Mucosa of descending colon (tissue), 3 donors: Measurements from ENCODE around the gene LRRC4B. TPM values are rescaled to one million over a fixed set of nuclear protein-coding genes. Genes with fewer than 3 reads are reported as not detected.

Experiments used
- ATAC-seq: fragments of 200-7000 bp; cut with Tn5 transposase; one replicate; pipeline ENCODE4 v1.9.1; 2020; ENCODE audit warnings: mild to moderate bottlenecking, moderate library complexity
- DNase-seq, 3 donors: peaks; one replicate each; pipeline ENCODE4 v3.0.0-alpha.2; 2020
- H3K36me3 ChIP-seq: fragments of 200-600 bp; one replicate; pipeline ENCODE4 v1.8.0; 2021; ENCODE audit warnings: low read depth, mild to moderate bottlenecking
- H3K4me1 ChIP-seq: fragments of 200-600 bp; one replicate; pipeline ENCODE4 v1.8.0; 2021; ENCODE audit warnings: low read depth, mild to moderate bottlenecking
- H3K4me3 ChIP-seq: fragments of 200-600 bp; one replicate; pipeline ENCODE4 v1.8.0; 2021; ENCODE audit warnings: mild to moderate bottlenecking
- H3K9me3 ChIP-seq: fragments of 200-600 bp; one replicate; pipeline ENCODE4 v1.8.0; 2021; ENCODE audit warnings: mild to moderate bottlenecking
- CTCF ChIP-seq: fragments of 200-600 bp; IDR thresholded peaks from one replicate; pipeline ENCODE4 v1.8.0; 2022; ENCODE audit warnings: antibody characterized with exemption, mild to moderate bottlenecking
- intact Hi-C, 2 donors: fragments of 100-400 bp; cut with DNase I in 1 of 2; cut with micrococcal nuclease in 1 of 2; formaldehyde crosslinking; loops; one replicate each; pipeline versions ENCODE4 v1.11.0 to v1.11.1; 2022; cut with DNase I, micrococcal nuclease
- total RNA-seq, 3 donors: library from RNA; stranded (reverse); fragmentation: NEBNext Ultra II Directional in 2 of 3; extraction: Animal tissue kit (Norgen Biotek cat#: 25700) in 2 of 3; gene quantifications; one replicate each; pipeline versions ENCODE4 v1.2.1 to v1.2.4, GENCODE V29; 2021 to 2023
- donor health status: DM: no; HTN: no; CAD: no; lungs with moderate emphysema.
- donor health status: DM: no; HTN: no; CAD: no.
- donor health status: DM: no; HTN: yes; CAD: no.

The LRRC4B gene
- total RNA-seq, 3 donors from 2014 or later = 0.52 to 4.8 (median 1.3) TPM

DNA sequence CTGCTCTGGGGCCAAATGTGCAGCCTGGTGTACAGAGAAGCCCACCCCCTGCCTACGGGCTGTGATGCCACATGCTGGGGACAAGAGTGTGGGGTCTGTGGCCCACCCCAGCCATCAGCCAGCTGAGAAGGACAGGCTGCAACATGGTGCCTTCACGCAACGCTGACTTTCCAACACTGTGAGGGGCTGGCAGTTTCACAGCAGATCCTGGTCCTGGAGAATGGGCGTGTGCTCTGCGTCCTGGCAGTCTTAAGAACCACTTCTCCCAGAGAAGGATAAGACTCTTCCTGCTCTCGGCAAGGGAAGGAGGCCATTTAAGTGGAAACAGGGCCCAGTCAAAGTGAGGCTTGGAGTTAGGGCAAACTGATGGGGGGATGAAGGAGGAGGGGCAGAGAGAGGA lies 4.6 kb downstream of the LRRC4B start:
- H3K9me3 ChIP-seq = no peaks in the 10 kb centered on the region
- H3K4me1 ChIP-seq = no peaks in the 10 kb centered on the region
- TF ChIP-seq CTCF = no peak
- intact Hi-C loops = no loop called here
- DNase-seq (no peak), ATAC-seq (no peak)
- no peaks in the 10 kb centered on the region for H3K36me3 ChIP-seq
- H3K4me3 ChIP-seq = no peak overlapping the region

DNA sequence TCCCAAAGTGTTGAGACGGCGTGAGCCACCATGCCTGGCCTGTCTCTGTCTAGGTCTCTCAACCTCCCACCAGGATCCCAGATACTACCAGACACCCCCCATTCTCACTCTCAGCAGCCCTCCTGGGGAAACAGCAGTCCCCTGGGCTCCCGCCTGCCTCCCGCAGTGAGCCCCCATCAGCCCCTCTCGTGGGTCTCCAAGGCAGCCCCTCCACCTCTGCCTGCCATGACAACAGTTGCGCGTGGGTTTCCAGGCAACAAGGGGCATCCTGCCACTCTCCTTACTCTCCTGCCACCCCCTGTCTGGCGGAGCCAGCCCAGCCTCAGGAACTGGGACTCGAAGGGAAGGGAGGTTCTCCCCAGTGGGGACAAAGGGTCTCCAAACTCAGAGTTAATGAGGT lies 5.2 kb downstream of the LRRC4B start:
- Histone ChIP-seq H3K9me3 (no peaks in the 10 kb centered on the region), H3K4me1 (no peaks in the 10 kb centered on the region), H3K36me3 (no peaks in the 10 kb centered on the region), H3K4me3 (no peak overlapping the region)
- DNase-seq (no peak), ATAC-seq (no peak)
- TF ChIP-seq CTCF = no peak
- intact Hi-C loops = no loop called here

- Histone ChIP-seq H3K4me3 (no peak overlapping the region), H3K4me1 (no peaks in the 10 kb centered on the region), H3K36me3 (no peaks in the 10 kb centered on the region), H3K9me3 (no peaks in the 10 kb centered on the region)
- no peak for DNase-seq
- intact Hi-C loops = no loop called here
- TF ChIP-seq CTCF = no peak
- no peak for ATAC-seq
Observed at GRCh38 chr19:50562329-50562728, 5.9 kb downstream of the LRRC4B start.

GRCh38 chr19:50559636-50560035 lies 8.6 kb downstream of the LRRC4B start:
- Histone ChIP-seq H3K4me3 (no peak overlapping the region), H3K36me3 (no peaks in the 10 kb centered on the region), H3K9me3 (no peaks in the 10 kb centered on the region), H3K4me1 (peaks cover 8% of the 10 kb centered on the region)
- ATAC-seq (no peak), DNase-seq (no peak)
- intact Hi-C loops = no loop called here
- no peak for TF ChIP-seq CTCF

- Histone ChIP-seq H3K4me1 (peaks cover 8% of the 10 kb centered on the region), H3K4me3 (no peak overlapping the region), H3K9me3 (no peaks in the 10 kb centered on the region), H3K36me3 (no peaks in the 10 kb centered on the region)
- ATAC-seq (no peak), DNase-seq (no peak)
- intact Hi-C loops = no loop called here
- no peak for TF ChIP-seq CTCF
Observed at GRCh38 chr19:50558449-50558848, 9.8 kb downstream of the LRRC4B start.

DNA sequence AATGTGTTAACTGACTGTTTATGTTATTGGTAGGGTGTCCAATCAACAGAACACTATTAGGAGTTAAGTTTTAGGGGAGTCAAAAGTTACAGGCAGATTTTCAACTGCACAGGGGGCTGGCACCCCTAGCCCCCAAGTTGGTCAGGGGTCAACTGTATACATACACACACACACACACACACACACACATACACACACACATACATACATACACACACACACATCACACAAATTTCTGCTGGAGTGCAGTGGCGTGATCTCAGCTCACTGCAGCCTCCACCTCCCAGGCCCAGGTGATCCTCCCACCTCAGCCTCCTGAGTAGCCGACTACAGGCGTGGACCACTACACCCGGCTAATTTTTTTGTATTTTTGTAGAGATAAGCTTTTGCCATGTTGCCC lies 10.2 kb downstream of the LRRC4B start:
- intact Hi-C loops = no loop called here
- no peak for DNase-seq
- no peaks in the 10 kb centered on the region for H3K36me3 ChIP-seq
- no peak for ATAC-seq
- TF ChIP-seq CTCF = no peak
- H3K4me1 ChIP-seq = peaks cover 8% of the 10 kb centered on the region
- H3K9me3 ChIP-seq = no peaks in the 10 kb centered on the region
- H3K4me3 ChIP-seq = no peak overlapping the region
